SU-DHL-6 (cell line): ENCODE measurements around the gene FIGN.

Experiments
- H2AFZ ChIP-seq: fragments of 200-600 bp; sonication (generic); 2 replicates; pipeline ENCODE4 v1.6.1; 2014; ENCODE audit warnings: low read depth, mild to moderate bottlenecking, moderate library complexity, mixed read lengths, antibody characterized with exemption, low read length; ENCODE audit not compliant: severe bottlenecking
- H3F3A ChIP-seq: fragments of 200-600 bp; shearing (Covaris generic); 2 replicates; pipeline ENCODE4 v1.6.0; 2016; ENCODE audit warnings: antibody characterized with exemption, mild to moderate bottlenecking; ENCODE audit not compliant: insufficient read depth
- H3K27ac ChIP-seq: fragments of 200-600 bp; sonication (generic); 2 replicates; pipeline ENCODE4 v1.5.1; 2016; ENCODE audit warnings: low read depth, mild to moderate bottlenecking, low read length, moderate library complexity, mixed read lengths
- H3K27me3 ChIP-seq: fragments of 200-600 bp; sonication (generic), shearing (Covaris generic); 2 replicates; pipeline ENCODE4 v1.6.0; 2014; ENCODE audit warnings: mild to moderate bottlenecking, low read length
- H3K36me3 ChIP-seq: fragments of 200-600 bp; sonication (generic); 2 replicates; pipeline ENCODE4 v1.6.1; 2014; ENCODE audit warnings: mild to moderate bottlenecking, low read length, mixed read lengths
- H3K4me2 ChIP-seq: fragments of 300-600, 200-600 bp; shearing (Covaris generic), sonication (generic); 2 replicates; pipeline ENCODE4 v1.6.0; 2014; ENCODE audit warnings: low read length, low read depth, mild to moderate bottlenecking; ENCODE audit not compliant: poor library complexity, severe bottlenecking
- H3K4me3 ChIP-seq: fragments of 200-600 bp; sonication (generic); 2 replicates; pipeline ENCODE4 v1.5.1; 2014; ENCODE audit warnings: antibody characterized with exemption, low read length, mild to moderate bottlenecking, mixed read lengths; ENCODE audit not compliant: insufficient read depth, poor library complexity, severe bottlenecking
- H3K79me2 ChIP-seq: fragments of 200-600 bp; sonication (generic); 2 replicates; pipeline ENCODE4 v1.6.1; 2014; ENCODE audit warnings: mild to moderate bottlenecking, low read length, moderate library complexity; ENCODE audit not compliant: insufficient read depth
- H3K9ac ChIP-seq: fragments of 200-600 bp; sonication (generic); 2 replicates; pipeline ENCODE4 v1.7.0; 2014; ENCODE audit warnings: mild to moderate bottlenecking, low read length
- H3K9me2 ChIP-seq: fragments of 200-600 bp; sonication (generic); replicated peaks from 2 replicates; pipeline ENCODE4 v1.6.1; 2014; ENCODE audit warnings: low read length; ENCODE audit not compliant: insufficient read depth
- H3K9me3 ChIP-seq: fragments of 200-600 bp; sonication (generic); 2 replicates; pipeline ENCODE4 v1.6.1; 2014; ENCODE audit warnings: low read length, mixed read lengths; ENCODE audit not compliant: insufficient read depth
- H4K20me1 ChIP-seq: fragments of 200-600 bp; sonication (generic); 2 replicates; pipeline ENCODE4 v1.6.1; 2014; ENCODE audit warnings: low read depth, mild to moderate bottlenecking, antibody characterized with exemption, low read length, moderate library complexity, mixed read lengths
- EZH2phosphoT487 ChIP-seq: fragments of 200-600 bp; sonication (generic), shearing (Covaris generic); conservative IDR thresholded peaks from 2 replicates; pipeline ENCODE4 v1.6.1; 2018; ENCODE audit warnings: mild to moderate bottlenecking, antibody characterized with exemption, low read length, moderate library complexity, mixed read lengths
- TF ChIP-seq, protein P1 (sequence below): fragments of 200-600 bp; sonication (generic); IDR thresholded peaks from one replicate; pipeline ENCODE4 v1.5.1; 2017; ENCODE audit warnings: antibody characterized with exemption, mild to moderate bottlenecking, low read length, moderate library complexity; ENCODE audit not compliant: insufficient read depth, poor library complexity, severe bottlenecking

The FIGN gene

DNA sequence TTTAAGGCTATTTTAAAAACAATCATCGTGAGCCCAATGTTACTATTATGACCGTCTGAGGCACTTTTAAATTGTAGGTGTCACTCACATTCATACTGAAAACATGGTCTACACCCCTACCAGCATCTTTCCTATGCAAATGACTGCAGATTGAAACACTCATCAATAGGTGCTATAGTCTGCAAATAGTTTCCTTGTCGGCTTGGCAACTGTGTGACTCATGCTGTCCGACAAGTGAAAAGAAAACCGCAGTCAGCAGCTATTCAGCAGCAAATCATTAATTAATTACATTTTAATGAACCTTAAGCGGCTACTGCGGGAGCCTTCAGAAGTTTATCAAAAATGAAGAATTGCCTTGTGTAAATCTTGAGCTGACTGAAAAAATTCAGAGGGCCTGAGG lies 134.4 kb downstream of the FIGN start:
- no peaks in the 10 kb centered on the region for H4K20me1 ChIP-seq
- H3K9me3 ChIP-seq = no peaks in the 10 kb centered on the region
- H2AFZ ChIP-seq = no peak overlapping the region
- TF ChIP-seq, protein P1, sequence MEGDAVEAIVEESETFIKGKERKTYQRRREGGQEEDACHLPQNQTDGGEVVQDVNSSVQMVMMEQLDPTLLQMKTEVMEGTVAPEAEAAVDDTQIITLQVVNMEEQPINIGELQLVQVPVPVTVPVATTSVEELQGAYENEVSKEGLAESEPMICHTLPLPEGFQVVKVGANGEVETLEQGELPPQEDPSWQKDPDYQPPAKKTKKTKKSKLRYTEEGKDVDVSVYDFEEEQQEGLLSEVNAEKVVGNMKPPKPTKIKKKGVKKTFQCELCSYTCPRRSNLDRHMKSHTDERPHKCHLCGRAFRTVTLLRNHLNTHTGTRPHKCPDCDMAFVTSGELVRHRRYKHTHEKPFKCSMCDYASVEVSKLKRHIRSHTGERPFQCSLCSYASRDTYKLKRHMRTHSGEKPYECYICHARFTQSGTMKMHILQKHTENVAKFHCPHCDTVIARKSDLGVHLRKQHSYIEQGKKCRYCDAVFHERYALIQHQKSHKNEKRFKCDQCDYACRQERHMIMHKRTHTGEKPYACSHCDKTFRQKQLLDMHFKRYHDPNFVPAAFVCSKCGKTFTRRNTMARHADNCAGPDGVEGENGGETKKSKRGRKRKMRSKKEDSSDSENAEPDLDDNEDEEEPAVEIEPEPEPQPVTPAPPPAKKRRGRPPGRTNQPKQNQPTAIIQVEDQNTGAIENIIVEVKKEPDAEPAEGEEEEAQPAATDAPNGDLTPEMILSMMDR = no peak
- TF ChIP-seq EZH2phosphoT487 = no peak
- H3F3A ChIP-seq = no peaks in the 10 kb centered on the region
- H3K9ac ChIP-seq = no peak overlapping the region
- H3K9me2 ChIP-seq = no peaks in the 10 kb centered on the region
- H3K79me2 ChIP-seq = no peaks in the 10 kb centered on the region
- no peaks in the 10 kb centered on the region for H3K27me3 ChIP-seq
- H3K4me3 ChIP-seq = no peak overlapping the region
- no peak overlapping the region for H3K27ac ChIP-seq
- no peak overlapping the region for H3K4me2 ChIP-seq
- H3K36me3 ChIP-seq = no peaks in the 10 kb centered on the region

DNA sequence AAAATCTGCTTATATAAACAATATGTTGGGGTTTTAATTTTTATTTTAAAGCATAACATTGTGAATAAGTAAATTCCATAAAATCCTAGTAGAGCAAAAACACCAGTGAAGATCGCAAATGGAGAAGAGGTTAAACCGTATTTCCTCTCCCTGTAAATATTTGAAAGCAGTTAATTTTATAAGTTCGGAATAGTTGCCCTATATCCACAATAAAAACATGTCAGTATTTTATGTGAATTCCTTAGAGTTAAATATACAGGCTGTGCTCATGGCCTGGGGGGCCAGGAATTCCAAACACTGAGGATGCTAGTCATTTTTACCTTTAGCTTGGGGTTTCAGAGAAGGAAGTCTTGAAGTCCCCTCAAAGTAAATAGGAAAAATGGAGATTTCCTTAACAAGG lies 135.0 kb downstream of the FIGN start:
- no peaks in the 10 kb centered on the region for H3K27me3 ChIP-seq
- no peak overlapping the region for H3K4me3 ChIP-seq
- no peaks in the 10 kb centered on the region for H3K9me3 ChIP-seq
- H2AFZ ChIP-seq = no peak overlapping the region
- H4K20me1 ChIP-seq = no peaks in the 10 kb centered on the region
- no peak overlapping the region for H3K9ac ChIP-seq
- no peak overlapping the region for H3K27ac ChIP-seq
- H3K36me3 ChIP-seq = no peaks in the 10 kb centered on the region
- no peak for TF ChIP-seq EZH2phosphoT487
- TF ChIP-seq, protein P1 = no peak
- H3K4me2 ChIP-seq = no peak overlapping the region
- H3K79me2 ChIP-seq = no peaks in the 10 kb centered on the region
- H3K9me2 ChIP-seq = no peaks in the 10 kb centered on the region
- H3F3A ChIP-seq = no peaks in the 10 kb centered on the region

- Histone ChIP-seq H2AFZ (no peak overlapping the region), H3K4me3 (no peak overlapping the region), H3K27ac (no peak overlapping the region), H4K20me1 (no peaks in the 10 kb centered on the region), H3K27me3 (no peaks in the 10 kb centered on the region), H3K9me2 (no peaks in the 10 kb centered on the region), H3F3A (no peaks in the 10 kb centered on the region), H3K9me3 (no peaks in the 10 kb centered on the region), H3K36me3 (no peaks in the 10 kb centered on the region), H3K9ac (no peak overlapping the region), H3K4me2 (no peak overlapping the region), H3K79me2 (no peaks in the 10 kb centered on the region)
- TF ChIP-seq, protein P1 = no peak
- TF ChIP-seq EZH2phosphoT487 = no peak
These were observed 140.8 kb downstream of the FIGN start for GRCh38 chr2:163595028-163595427.
